Aorta (tissue), 5 donors: ENCODE measurements around the gene SAMD14. TPM values are rescaled to one million over a fixed set of nuclear protein-coding genes. Genes with fewer than 3 reads are reported as not detected.
A peak's percentile ranks its signal among the peaks of the same experiment; 100 is the strongest.

ENCODE experiments used
- ATAC-seq: fragments of 200-7000 bp; cut with Tn5 transposase; one replicate; pipeline ENCODE4 v1.9.1; 2022; ENCODE audit warnings: moderate library complexity; ENCODE audit not compliant: low FRiP score
- DNase-seq, 2 donors: peaks; one replicate each; pipeline ENCODE4 v3.0.0-alpha.2; 2020
- H3K27ac ChIP-seq, 2 donors: one replicate each; pipeline ENCODE4 v1.5.1; 2013; ENCODE audit warnings: low read length in 2 of 2, mild to moderate bottlenecking in 2 of 2, moderate library complexity in 2 of 2, control low read depth in 1 of 2, inconsistent platforms in 1 of 2, low read depth in 1 of 2
- H3K27me3 ChIP-seq, 2 donors: one replicate each; pipeline ENCODE4 v1.6.1; 2013; ENCODE audit warnings: control low read depth in 1 of 2, low read length in 1 of 2, mild to moderate bottlenecking in 1 of 2, moderate library complexity in 1 of 2; ENCODE audit not compliant: insufficient read depth in 2 of 2, control insufficient read depth in 1 of 2
- H3K36me3 ChIP-seq, 2 donors: one replicate each; pipeline ENCODE4 v1.6.1; 2013; ENCODE audit warnings: control low read depth in 1 of 2, low read length in 1 of 2, mild to moderate bottlenecking in 1 of 2; ENCODE audit not compliant: insufficient read depth in 2 of 2, control insufficient read depth in 1 of 2
- H3K4me1 ChIP-seq, 2 donors: one replicate each; pipeline ENCODE4 v1.6.1; 2013; ENCODE audit warnings: low read length in 2 of 2, control low read depth in 1 of 2, mild to moderate bottlenecking in 1 of 2, moderate library complexity in 1 of 2; ENCODE audit not compliant: insufficient read depth in 2 of 2, control insufficient read depth in 1 of 2
- H3K4me3 ChIP-seq, 2 donors: one replicate each; pipeline ENCODE4 v1.5.1; 2013; ENCODE audit warnings: low read length in 2 of 2, control low read depth in 1 of 2, mild to moderate bottlenecking in 1 of 2
- H3K9me3 ChIP-seq: one replicate; pipeline ENCODE4 v1.6.1; 2013; ENCODE audit warnings: mild to moderate bottlenecking, low read length; ENCODE audit not compliant: control insufficient read depth
- WGBS, 2 donors: extraction: QIAGEN DNeasy Blood & Tissue Kit; methylation state at CpG; one replicate each; pipeline ENCODE4 v1.1.7; 2013; 5-methylcytosine and 5-hydroxymethylcytosine counted together
- intact Hi-C, 2 donors: fragments of 100-400 bp; cut with DNase I; formaldehyde crosslinking; loops; one replicate each; pipeline versions ENCODE4 v1.14.2 to v1.15.0; 2022
- polyA plus RNA-seq, 2 donors: library from polyadenylated mRNA; stranded (reverse); fragments of 200-250 nt; gene quantifications; one replicate each; pipeline ENCODE4 v1.2.3, GENCODE V29; 2013
- total RNA-seq, 2 donors: library from RNA; stranded (reverse); fragmentation: NEBNext Ultra II Directional; extraction: Animal tissue kit (Norgen Biotek cat#: 25700); gene quantifications; one replicate each; pipeline ENCODE4 v1.2.1, GENCODE V29; 2021
- donor health status: healthy with polysubstance abuse.
- donor health status: Bipolar disorder and iron deficiency.
- donor health status: DM: no; HTN: no; CAD: no.
- donor health status: DM: no; HTN: no; CAD: no.
- donor health status: DM: yes; HTN: yes; CAD: no.

SAMD14 gene
- total and polyA plus RNA-seq, 4 donors, result 2.5 to 12.6 (median 6.6) TPM

DNA sequence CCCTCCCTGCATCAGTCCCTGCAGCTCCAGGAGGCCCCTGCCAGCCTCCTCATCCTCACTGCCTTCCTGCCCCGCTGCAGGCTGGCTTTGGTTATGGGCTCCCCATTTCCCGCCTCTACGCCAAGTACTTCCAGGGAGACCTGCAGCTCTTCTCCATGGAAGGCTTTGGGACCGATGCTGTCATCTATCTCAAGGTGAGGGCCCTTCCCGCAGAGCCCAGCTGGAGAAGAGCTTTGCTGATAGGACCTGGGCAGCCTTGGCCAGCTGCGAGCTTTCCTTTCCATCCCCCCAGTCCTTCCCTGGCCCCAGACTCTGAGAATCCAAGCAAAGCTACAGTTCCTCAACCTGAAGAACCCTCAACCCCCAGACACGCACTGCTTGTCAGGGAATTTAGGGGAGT is 20.8 kb downstream of the SAMD14 start:
- Histone ChIP-seq H3K27me3 (no peaks in the 10 kb centered on the region), H3K9me3 (no peaks in the 10 kb centered on the region), H3K36me3 (peaks cover 0 to 3% of the 10 kb centered on the region in 2 donors), H3K27ac (no peak overlapping the region), H3K4me1 (peaks cover 0 to 4% of the 10 kb centered on the region in 2 donors), H3K4me3 (no peak overlapping the region)
- no peak for ATAC-seq
- 78 to 91% methylated on average over 7 of the region's 7 CpGs for whole genome bisulfite sequencing, 2 donors
- intact Hi-C loops, result no loop called here
- DNase-seq, result no peak

DNA sequence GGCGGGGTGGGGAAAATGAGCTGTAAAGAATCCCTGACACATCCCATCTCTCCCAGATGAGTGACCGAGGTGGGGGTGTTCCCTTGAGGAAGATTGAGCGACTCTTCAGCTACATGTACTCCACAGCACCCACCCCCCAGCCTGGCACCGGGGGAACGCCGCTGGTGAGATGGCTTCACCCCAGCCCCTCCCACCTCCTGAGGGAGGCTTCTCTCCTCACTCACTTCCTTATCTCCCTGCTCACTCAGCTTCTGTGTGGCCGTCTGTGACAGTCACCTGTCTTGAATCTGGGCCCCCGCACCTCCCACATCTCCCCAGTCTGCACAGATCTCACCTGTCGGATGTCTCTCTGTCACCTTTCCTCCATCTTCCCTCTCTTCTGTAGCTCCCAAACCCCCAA is 21.4 kb downstream of the SAMD14 start:
- Histone ChIP-seq H3K4me1 (peaks cover 0 to 4% of the 10 kb centered on the region in 2 donors), H3K4me3 (no peak overlapping the region), H3K36me3 (peaks cover 0 to 3% of the 10 kb centered on the region in 2 donors), H3K9me3 (no peaks in the 10 kb centered on the region), H3K27ac (no peak overlapping the region), H3K27me3 (no peaks in the 10 kb centered on the region)
- 76 to 79% methylated on average over 8 to 9 of the region's 9 CpGs for WGBS, 2 donors
- ATAC-seq (no peak), DNase-seq (no peak)
- intact Hi-C loops, result no loop called here

DNA sequence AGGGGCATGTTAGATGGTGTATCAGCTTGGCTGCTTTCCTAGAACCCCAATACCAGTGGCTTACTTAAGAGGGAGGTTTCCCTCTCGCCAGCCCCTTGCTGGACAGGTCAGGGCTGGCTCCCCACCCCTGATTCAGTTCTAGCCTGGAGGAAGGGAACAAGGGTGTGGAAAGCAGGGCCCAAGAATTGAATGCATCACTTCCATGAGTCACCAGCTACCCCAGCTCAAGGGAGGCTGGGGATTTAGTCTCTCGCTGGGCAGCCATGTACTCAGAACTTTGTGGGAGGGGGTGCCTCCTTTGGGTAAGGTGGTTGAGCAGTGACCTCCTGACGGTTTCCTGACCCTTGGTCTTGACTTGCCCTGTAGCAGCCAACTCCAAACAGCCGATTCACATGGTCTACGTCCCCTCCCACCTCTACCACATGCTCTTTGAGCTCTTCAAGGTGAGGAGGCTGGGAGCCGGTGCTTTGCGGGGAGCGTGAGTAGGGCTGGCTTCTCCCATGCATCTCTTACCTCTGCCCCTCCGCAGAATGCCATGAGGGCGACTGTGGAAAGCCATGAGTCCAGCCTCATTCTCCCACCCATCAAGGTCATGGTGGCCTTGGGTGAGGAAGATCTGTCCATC is 22.1 kb downstream of the SAMD14 start:
- Histone ChIP-seq H3K36me3 (peaks cover 0 to 3% of the 10 kb centered on the region in 2 donors), H3K27ac (no peak overlapping the region)
- intact Hi-C loops, result no loop called here

GRCh38 chr17:50106393-50107131 is 23.4 kb downstream of the SAMD14 start:
- no peak for ATAC-seq
- WGBS, 2 donors, result 66% methylated on average over 13 of the region's 13 CpGs
- Histone ChIP-seq H3K9me3 (no peaks in the 10 kb centered on the region), H3K4me1 (peaks cover 0 to 4% of the 10 kb centered on the region in 2 donors), H3K4me3 (no peak overlapping the region), H3K27me3 (no peaks in the 10 kb centered on the region), H3K36me3 (peaks cover 0 to 3% of the 10 kb centered on the region in 2 donors), H3K27ac (no peak overlapping the region)
- intact Hi-C loops, result no loop called here
- no peak for DNase-seq

More for the DNA sequence above, 22.1 kb downstream of the SAMD14 start:
- H3K4me1 ChIP-seq, result peaks cover 0 to 4% of the 10 kb centered on the region in 2 donors
- no peaks in the 10 kb centered on the region for H3K27me3 ChIP-seq
- WGBS, 2 donors, result 83 to 87% methylated on average over 10 of the region's 10 CpGs
- no peak for ATAC-seq
- no peak for DNase-seq
- no peak overlapping the region for H3K4me3 ChIP-seq
- no peaks in the 10 kb centered on the region for H3K9me3 ChIP-seq

GRCh38 chr17:50105811-50106210 is 24.1 kb downstream of the SAMD14 start:
- Histone ChIP-seq H3K4me3 (no peak overlapping the region), H3K36me3 (peaks cover 0 to 3% of the 10 kb centered on the region in 2 donors), H3K27ac (no peak overlapping the region), H3K9me3 (no peaks in the 10 kb centered on the region), H3K4me1 (no peaks in the 10 kb centered on the region), H3K27me3 (no peaks in the 10 kb centered on the region)
- 89% methylated on average over 21 of the region's 21 CpGs for WGBS, 2 donors
- intact Hi-C loops, result no loop called here
- ATAC-seq, result no peak
- no peak for DNase-seq

DNA sequence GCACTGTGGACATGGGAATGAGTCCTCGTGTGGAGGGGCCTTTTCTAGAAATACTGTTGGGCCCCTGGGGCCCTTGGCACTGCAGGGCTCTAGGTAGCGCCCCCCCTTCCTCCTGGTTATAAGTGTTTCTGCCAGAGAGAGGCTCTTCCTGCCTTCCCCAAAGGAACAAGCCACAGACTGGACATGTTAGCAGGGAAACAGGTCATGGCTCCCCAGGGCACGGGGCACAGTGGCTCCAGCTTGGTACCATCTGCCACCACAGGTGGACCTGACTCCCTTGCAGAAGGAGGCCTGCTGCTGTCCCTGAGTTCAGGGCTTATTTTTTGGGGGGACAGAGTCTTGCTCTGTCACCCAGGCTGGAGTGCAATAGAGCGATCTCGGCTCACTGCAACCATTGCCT is 26.0 kb downstream of the SAMD14 start:
- H3K4me1 ChIP-seq, result no peaks in the 10 kb centered on the region

GRCh38 chr17:50103252-50103651 is 26.7 kb downstream of the SAMD14 start:
- no peaks in the 10 kb centered on the region for H3K9me3 ChIP-seq
- H3K27me3 ChIP-seq, result no peaks in the 10 kb centered on the region
- ATAC-seq (no peak), DNase-seq (no peak)
- 54 to 70% methylated on average over 2 of the region's 2 CpGs for WGBS, 2 donors
- H3K4me1 ChIP-seq, result no peaks in the 10 kb centered on the region
- H3K36me3 ChIP-seq, result peaks cover 0 to 3% of the 10 kb centered on the region in 2 donors
- no peak overlapping the region for H3K4me3 ChIP-seq
- H3K27ac ChIP-seq, result no peak overlapping the region
- intact Hi-C loops, result no loop called here

More for the DNA sequence above, 26.0 kb downstream of the SAMD14 start:
- WGBS, 2 donors, result 88 to 90% methylated on average over 5 of the region's 5 CpGs
- Histone ChIP-seq H3K9me3 (no peaks in the 10 kb centered on the region), H3K27ac (no peak overlapping the region), H3K4me3 (no peak overlapping the region), H3K27me3 (no peaks in the 10 kb centered on the region), H3K36me3 (peaks cover 0 to 3% of the 10 kb centered on the region in 2 donors)
- intact Hi-C loops, result no loop called here
- no peak for ATAC-seq
- no peak for DNase-seq

DNA sequence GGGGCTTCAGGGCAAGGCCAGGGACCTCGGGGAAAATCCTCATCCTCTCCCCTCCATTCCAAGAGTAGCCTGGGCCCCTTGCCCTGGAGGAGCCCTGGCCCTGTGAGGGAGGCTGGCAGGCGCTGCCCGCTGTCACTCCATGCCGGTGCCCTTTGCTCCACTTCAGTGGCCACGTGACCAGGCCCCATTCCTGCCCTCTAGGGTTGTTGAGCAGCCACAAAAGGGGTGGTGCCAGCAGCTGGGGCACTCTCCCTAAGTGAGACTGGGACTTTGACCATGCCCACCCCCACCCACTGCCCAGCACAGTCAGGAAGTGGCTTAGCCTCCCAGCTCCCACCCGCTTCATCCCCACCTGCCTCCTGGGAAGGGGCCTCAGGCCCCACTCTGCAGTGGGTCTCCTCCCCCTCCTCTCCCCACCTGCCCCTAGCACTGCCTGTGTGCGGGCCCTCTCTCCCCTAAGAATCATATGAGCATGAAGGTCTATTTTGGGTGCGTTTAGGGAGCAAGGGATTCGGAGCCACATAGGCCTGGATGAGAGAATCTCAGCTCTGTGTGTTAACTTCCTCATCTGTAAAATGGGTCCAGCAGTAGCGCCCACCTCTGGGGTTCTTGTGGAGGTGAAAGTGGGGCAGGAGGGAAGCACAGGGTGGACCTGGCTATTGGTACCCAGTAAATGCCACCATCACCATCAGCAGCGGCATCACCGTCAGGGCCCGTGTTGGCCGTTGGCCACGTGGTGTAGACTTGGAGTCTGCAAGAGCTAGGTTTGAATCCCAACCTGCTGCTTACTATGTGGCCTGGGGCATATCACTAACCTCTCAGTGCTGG is 27.6 kb downstream of the SAMD14 start:
- ATAC-seq (peak; percentile 67), DNase-seq (peak; percentile 9 to 80)
- no peaks in the 10 kb centered on the region for H3K9me3 ChIP-seq
- H3K4me3 ChIP-seq, result no peak overlapping the region
- H3K27ac ChIP-seq, result no peak overlapping the region
- H3K36me3 ChIP-seq, result peaks cover 0 to 3% of the 10 kb centered on the region in 2 donors
- no peaks in the 10 kb centered on the region for H3K27me3 ChIP-seq
- intact Hi-C loops, result no loop called here
- H3K4me1 ChIP-seq, result no peaks in the 10 kb centered on the region
- WGBS, 2 donors, result 54 to 59% methylated on average over 15 of the region's 15 CpGs
